Colonic mucosa (tissue), 4 donors: ENCODE measurements around the gene GATA3. TPM values are rescaled to one million over a fixed set of nuclear protein-coding genes. Genes with fewer than 3 reads are reported as not detected.

Experiments
- DNase-seq: peaks from one replicate; pipeline ENCODE4 v3.0.0-alpha.2; 2020
- H3K27ac ChIP-seq: fragments of 200-600 bp; one replicate; pipeline ENCODE4 v1.8.0; 2021
- H3K27me3 ChIP-seq: fragments of 200-600 bp; one replicate; pipeline ENCODE4 v1.8.0; 2021
- H3K36me3 ChIP-seq: fragments of 200-600 bp; one replicate; pipeline ENCODE4 v1.8.0; 2021
- H3K4me1 ChIP-seq: fragments of 200-600 bp; one replicate; pipeline ENCODE4 v1.8.0; 2021; ENCODE audit warnings: mild to moderate bottlenecking
- H3K4me3 ChIP-seq: fragments of 200-600 bp; one replicate; pipeline ENCODE4 v1.8.0; 2021
- H3K9ac ChIP-seq, 2 donors: one replicate each; pipeline ENCODE4 v1.7.0; 2013; ENCODE audit warnings: control low read depth in 2 of 2, low read depth in 2 of 2, low read length in 2 of 2
- H3K9me3 ChIP-seq: fragments of 200-600 bp; one replicate; pipeline ENCODE4 v1.8.0; 2021
- intact Hi-C: fragments of 100-400 bp; cut with DNase I; formaldehyde crosslinking; loops from one replicate; pipeline ENCODE4 v1.14.1; 2022
- total RNA-seq, 2 donors: library from RNA; stranded (reverse); fragmentation: NEBNext Ultra II Directional in 1 of 2; extraction: Animal tissue kit (Norgen Biotek cat#: 25700) in 1 of 2; gene quantifications; one replicate each; pipeline ENCODE4 v1.2.1, GENCODE V29; 2021
- TF ChIP-seq, protein P1 (sequence below): fragments of 200-600 bp; IDR thresholded peaks from one replicate; pipeline ENCODE4 v1.8.0; 2022; ENCODE audit warnings: antibody characterized with exemption, mild to moderate bottlenecking
- donor health status: healthy.
- donor health status: DM: no; HTN: no; CAD: no.
- donor health status: DM: no; HTN: no; CAD: no.

The GATA3 gene
- total RNA-seq, 2 donors from 2014 or later: 0.48 to 0.54 TPM

- no peak overlapping the region for H3K9ac ChIP-seq
- TF ChIP-seq, protein P1, sequence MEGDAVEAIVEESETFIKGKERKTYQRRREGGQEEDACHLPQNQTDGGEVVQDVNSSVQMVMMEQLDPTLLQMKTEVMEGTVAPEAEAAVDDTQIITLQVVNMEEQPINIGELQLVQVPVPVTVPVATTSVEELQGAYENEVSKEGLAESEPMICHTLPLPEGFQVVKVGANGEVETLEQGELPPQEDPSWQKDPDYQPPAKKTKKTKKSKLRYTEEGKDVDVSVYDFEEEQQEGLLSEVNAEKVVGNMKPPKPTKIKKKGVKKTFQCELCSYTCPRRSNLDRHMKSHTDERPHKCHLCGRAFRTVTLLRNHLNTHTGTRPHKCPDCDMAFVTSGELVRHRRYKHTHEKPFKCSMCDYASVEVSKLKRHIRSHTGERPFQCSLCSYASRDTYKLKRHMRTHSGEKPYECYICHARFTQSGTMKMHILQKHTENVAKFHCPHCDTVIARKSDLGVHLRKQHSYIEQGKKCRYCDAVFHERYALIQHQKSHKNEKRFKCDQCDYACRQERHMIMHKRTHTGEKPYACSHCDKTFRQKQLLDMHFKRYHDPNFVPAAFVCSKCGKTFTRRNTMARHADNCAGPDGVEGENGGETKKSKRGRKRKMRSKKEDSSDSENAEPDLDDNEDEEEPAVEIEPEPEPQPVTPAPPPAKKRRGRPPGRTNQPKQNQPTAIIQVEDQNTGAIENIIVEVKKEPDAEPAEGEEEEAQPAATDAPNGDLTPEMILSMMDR: no peak
- H3K9me3 ChIP-seq: no peaks in the 10 kb centered on the region
- no peaks in the 10 kb centered on the region for H3K27me3 ChIP-seq
- intact Hi-C loops: no loop called here
- H3K27ac ChIP-seq: no peak overlapping the region
- no peak overlapping the region for H3K4me3 ChIP-seq
- H3K36me3 ChIP-seq: no peaks in the 10 kb centered on the region
- DNase-seq: no peak
- no peaks in the 10 kb centered on the region for H3K4me1 ChIP-seq
These were observed 61.1 kb downstream of the GATA3 start for GRCh38 chr10:8115618-8115980.

GRCh38 chr10:8116474-8116873 is 62.0 kb downstream of the GATA3 start:
- intact Hi-C loops: no loop called here
- DNase-seq: no peak
- Histone ChIP-seq H3K4me3 (no peak overlapping the region), H3K27ac (no peak overlapping the region), H3K4me1 (no peaks in the 10 kb centered on the region), H3K9me3 (no peaks in the 10 kb centered on the region), H3K9ac (no peak overlapping the region), H3K27me3 (no peaks in the 10 kb centered on the region), H3K36me3 (no peaks in the 10 kb centered on the region)
- TF ChIP-seq, protein P1: no peak

DNA sequence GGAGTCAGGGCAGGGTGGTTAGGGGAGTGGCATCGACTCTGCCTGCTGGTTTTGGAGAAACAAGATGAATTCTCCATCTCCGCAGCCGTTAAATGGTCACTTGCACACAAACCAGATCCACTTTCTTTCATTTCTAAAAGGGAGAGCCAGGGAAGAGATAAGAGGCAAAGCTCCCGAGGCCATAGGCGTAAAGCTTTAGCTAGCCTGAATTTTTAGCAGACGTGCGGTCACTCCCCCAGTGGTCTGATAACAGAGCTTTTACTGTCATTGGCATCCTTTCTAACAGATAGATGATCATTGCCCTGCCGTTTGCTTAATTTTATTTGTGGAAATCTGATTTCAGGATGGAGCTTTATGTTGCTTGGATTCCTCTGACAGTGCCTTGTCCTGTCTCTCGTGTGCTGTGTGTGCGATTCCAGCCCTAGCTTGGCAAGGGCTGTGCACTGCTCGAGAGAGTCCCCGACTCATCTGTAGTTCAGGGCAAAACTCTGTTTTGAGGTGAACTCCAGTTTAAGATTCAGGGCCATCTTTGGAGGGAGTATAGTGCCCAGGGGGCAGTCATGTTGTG is 62.5 kb downstream of the GATA3 start:
- H3K4me1 ChIP-seq: no peaks in the 10 kb centered on the region
- no peaks in the 10 kb centered on the region for H3K36me3 ChIP-seq
- H3K27ac ChIP-seq: no peak overlapping the region
- H3K9ac ChIP-seq: no peak overlapping the region
- H3K9me3 ChIP-seq: no peaks in the 10 kb centered on the region
- H3K4me3 ChIP-seq: no peak overlapping the region
- intact Hi-C loops: no loop called here
- no peak for DNase-seq
- TF ChIP-seq, protein P1: no peak
- no peaks in the 10 kb centered on the region for H3K27me3 ChIP-seq

- no peaks in the 10 kb centered on the region for H3K4me1 ChIP-seq
- H3K27me3 ChIP-seq: no peaks in the 10 kb centered on the region
- no peak overlapping the region for H3K27ac ChIP-seq
- TF ChIP-seq, protein P1: no peak
- no peak overlapping the region for H3K9ac ChIP-seq
- no peaks in the 10 kb centered on the region for H3K36me3 ChIP-seq
- intact Hi-C loops: no loop called here
- no peaks in the 10 kb centered on the region for H3K9me3 ChIP-seq
- H3K4me3 ChIP-seq: no peak overlapping the region
- DNase-seq: no peak
These were observed 66.9 kb downstream of the GATA3 start for GRCh38 chr10:8121201-8121890.

DNA sequence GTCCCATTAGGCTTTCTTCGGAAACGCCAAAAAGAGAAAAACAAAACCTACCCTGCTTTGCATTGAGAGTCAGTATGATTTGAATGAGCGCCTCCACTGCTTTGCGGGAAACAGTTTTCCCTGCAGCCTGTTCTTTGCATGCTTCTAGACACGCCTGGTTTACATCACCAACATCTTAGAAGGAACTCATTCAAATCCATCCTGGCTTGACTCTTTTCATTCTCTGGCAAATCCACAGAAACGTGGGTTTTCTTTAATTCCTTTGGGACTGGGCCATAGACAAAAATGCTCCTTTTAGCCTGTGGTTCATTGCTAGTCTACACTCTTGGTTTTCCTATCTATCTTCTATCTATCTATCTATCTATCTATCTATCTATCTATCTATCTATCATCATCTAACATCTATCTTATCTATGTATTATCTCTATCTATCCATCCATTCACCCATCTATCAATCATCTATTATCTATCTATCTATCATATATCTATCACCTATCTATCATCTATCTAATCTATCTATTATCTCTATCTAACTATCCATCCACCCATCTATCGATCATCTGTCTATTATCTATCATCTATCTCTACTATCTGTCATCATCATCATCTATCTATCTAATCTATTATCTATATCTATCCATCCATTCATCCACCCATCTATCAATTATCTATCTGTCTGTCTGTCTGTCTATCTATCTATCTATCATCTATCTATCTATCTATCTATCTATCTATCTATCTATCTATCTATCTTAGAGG is 68.3 kb downstream of the GATA3 start:
- H3K27me3 ChIP-seq: no peaks in the 10 kb centered on the region
- no peak for DNase-seq
- no peaks in the 10 kb centered on the region for H3K4me1 ChIP-seq
- no peak overlapping the region for H3K27ac ChIP-seq
- no peak overlapping the region for H3K9ac ChIP-seq
- no peak overlapping the region for H3K4me3 ChIP-seq
- no peaks in the 10 kb centered on the region for H3K9me3 ChIP-seq
- TF ChIP-seq, protein P1: no peak
- intact Hi-C loops: no loop called here
- no peaks in the 10 kb centered on the region for H3K36me3 ChIP-seq
